Inflammatory macrophage treated with lipopolysaccharide for 4 hours (primary cell): Measurements from ENCODE around the gene LIMS2.

Experiments
- DNase-seq: peaks from one replicate; pipeline ENCODE4 v3.0.0-alpha.2; 2020

LIMS2 gene

DNA sequence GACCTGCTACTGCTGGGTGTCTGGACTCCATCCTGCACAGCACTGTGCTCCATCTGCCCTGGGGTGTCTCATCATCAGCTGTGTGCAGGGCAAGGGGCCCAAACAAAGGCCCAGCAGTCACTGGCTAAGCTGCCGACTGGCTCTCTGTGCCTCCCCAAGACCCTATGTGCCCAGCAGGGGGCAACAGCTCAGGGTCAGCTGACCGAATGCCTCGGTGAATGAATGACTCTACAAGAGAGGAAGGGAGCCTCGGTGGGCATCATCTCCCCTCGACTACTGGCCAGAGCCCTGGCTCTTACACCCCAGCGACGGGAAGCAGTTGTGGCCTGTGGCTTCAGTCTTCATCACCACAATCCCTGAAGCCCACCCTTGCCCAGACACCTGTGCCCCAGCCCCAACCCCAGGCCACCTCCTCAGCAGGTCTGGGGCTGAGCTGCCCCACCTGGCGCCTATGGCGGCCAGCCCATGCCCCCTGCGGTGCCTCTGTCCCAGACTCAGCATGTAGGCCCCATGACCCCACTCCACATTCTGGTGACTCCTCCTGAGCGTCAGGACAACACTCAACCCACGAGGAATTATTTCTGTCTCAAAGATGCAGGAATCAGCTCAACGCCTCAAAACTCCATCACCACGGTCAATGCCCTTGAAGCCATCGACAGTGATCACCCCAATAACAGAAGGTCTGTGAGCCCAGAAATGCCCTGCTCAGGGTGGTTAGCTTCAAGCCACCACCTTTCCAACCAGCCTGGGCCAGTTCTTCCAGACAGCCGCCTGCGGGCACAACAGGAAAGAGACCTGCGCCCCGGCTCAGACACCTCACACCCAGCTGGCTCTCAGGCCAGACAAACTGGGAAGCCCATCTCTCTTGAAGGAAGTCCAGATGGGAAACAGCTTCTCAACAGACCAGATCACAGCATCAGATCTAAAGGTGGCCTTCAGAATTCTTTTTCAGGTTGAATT is 31.0 kb downstream of the LIMS2 start:
- no peak for DNase-seq

DNA sequence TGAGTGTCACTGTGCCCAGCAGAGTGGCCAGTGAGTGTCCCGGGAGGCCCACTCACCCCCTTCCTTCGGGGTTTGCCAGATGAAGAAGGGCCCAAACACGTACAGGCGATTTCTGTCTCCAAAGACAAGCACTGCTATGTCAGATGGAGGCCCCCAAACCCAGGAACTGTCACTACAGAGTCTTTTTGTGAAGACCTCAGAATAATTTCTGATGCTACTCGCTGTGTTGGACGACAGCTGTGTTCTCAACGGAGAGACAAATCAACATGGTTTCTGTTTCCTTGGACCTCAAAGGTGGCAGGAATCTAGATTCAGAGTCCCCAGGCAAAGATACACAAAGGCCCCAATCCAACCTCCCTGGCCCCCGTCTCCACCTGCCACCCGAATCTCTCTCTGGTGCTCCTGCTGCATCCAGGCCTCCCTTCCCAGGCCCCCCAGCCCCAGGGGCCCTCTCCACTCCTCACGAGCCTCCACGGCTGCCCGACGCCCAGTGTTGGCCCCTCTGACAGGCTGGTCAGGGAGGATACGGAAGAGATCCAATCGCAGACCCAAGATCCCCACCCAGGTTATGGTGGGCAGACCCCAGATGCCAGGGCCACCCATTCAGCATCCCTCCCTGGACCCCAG is 31.8 kb downstream of the LIMS2 start:
- no peak for DNase-seq

DNA sequence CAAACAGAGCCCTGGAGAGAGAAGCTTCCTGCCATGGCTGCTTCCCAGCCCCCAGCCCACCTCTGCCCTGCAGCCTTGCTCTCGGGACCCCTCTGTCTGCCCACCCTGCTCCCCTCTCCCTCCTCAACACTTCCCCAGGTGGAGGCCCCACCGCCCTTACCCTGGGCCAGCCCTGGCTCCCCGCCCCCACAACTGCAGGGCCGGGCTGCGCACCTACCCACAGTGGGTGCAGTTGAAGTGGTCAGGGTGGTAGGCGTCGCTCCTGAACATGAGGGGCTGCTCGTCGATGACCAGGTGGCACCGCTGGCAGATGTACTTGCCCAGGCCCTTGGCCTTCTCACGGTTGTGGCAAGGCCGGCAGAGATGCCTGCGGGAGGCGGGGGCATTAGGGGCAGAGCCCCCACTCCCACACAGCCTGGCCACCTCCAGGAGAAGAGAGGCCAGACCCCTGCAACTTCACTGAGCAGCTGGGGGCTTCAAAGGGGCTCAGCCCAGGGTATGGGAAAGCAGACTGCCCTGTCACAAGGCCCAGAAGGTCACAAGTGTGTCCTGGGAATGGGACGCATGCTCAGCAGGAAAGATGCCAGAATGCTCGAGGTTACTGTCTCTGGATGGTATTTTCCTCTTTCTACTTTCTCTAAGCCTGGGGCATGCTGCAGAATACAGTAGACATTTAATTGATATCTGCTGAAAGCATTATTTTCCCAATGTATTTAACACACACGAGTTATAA is 32.5 kb downstream of the LIMS2 start:
- no peak for DNase-seq

DNA sequence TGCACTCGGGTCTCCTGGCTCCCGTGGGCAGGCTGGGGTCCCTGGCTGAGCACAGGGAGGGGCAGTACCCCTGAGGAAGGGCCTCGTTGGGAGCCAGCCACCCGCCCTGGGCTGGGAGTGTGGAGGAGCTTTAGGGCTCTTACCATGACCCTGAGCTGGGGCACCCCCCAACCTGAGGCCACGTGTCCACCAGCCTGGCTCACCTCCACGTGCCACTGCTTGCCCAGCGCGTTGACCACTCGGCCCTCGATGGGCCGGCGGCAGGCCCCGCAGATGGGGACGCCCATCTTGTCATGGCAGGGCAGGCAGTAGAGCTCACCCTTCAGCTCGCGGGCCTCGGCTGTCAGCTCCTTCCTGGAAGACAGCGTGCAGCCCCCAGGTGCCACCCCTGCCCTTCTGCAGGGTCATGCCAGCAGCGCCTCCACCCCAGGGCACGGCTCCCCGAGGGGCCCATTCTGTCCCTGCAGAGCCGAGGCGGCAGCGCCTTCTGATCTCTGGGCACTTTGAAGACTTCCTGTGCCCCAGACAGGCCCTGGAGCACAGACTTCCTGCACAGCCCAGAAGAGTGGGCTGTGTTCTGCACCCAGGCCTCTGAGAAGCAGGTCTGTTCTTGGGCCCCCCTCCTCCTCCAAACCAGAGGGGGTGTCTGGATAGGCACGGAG is 33.4 kb downstream of the LIMS2 start:
- no peak for DNase-seq

DNA sequence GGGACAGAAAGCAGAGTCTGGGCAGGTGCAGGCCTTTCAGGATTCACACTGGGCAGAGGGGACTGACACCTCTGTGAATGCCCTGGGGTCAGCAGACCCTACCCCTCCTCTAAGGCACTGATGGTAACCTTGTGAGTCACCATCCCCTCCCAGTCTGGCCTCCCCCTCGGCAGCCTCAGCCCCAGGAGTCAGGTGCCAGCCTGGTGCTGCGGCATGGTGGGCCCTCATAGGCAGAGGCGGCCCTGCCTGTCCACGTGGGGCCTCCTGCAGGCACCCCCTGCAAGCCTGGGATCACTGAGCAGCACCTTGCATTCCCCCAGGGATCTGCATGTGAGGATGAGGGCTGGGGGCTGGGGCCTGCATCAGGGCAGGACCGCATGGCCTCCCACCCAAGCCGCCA is 34.2 kb downstream of the LIMS2 start:
- DNase-seq: no peak

DNA sequence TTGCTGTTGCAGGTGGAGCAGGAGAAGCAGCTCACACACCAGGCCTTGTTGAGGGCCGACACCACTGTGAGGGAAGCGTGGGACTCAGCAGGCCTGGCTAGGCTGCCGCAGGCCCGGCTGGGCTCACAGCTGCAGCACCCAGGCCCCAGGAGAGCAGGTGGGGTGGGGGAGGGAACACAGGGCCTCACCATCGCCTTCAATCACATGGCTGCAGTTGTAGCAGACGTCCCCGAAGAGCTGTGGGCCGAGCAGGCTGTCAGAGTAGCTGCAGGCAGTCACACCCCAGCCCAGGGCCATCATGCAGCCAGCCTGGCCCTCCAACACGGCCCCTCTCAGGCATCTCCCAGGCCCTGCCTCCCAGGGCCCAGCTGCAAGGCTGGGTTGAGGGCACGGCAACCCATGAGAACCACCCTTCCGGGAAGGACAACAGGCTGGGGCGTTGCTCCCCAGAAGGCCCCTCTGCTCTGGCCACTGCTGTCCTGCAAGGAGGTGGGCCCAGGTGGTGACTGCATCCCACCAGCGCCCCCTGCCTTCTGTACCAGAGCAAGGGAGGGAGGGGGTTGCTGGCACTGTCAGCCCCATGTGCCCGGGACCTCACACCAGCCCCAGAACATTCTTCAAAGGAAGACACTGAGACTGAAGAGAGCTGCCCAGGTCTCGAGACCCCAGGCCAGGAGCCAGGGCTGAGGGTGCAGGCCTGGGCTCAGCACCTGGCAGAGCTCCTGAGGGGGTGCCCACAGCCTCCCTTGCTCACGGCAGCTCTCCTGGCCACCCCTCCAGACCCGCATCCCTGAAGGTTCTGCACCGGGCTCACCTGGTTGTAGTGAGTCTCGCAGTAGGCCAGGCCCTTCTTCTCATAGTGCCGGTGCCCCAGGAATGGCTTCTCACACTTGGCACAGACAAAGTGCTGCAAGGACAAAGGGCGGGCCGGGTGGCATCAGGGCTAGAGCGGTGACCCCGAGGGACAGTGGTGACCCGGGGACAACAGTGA is 35.0 kb downstream of the LIMS2 start:
- no peak for DNase-seq

DNA sequence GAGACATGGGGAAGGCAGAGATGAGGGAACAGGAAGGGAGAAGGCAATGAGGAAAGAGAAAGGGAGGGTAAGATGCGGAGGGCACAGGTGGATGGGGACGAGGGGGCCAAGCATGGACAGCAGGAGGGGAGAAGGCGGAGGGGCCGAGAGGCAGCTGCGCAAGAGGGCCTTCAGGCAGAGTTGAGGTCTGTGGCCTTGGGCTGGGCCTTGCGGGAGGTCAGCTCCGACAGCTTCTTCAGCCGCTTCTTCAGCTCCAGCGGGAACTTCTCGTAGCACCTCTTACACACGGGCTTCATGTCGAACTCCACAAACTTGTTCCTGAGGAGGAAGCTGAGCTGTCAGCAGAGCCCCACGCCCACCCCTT is 36.2 kb downstream of the LIMS2 start:
- no peak for DNase-seq

DNA sequence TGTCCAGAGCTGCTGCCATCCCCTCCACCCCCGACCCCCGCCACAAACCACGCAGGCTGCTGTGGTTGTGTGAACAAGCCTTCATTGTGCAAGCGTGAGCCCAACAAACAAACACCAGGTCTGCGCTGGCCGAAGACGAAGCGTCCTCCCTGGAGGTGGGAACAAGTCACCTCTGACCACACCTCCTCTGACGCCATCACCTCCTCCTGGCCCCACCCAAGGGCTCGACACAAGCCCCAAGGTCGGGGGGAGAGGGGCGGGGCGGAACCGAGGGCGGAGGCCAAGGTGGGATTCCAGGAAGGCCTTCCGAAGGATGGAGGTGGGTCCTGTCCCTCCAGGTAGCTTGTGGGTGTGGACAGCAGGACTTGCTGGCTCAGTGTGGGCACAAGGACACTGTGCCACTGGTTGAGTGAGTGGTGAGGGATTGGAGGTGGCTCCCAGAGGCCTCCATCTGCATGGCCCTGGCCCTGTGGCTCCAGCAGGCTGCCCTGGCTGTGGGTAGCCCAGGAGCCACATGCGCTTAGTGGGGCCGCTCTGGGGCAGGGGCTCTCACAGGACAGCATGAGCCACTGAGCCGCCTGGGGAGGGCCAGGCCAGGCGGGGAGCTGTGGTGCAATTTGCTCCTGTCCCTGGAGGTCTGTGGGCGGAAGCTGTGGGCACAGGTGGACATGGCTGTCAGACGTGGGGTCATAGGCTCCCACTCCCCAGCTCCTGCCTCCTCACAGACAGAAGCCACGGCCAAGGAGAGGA is 36.8 kb downstream of the LIMS2 start:
- no peak for DNase-seq

DNA sequence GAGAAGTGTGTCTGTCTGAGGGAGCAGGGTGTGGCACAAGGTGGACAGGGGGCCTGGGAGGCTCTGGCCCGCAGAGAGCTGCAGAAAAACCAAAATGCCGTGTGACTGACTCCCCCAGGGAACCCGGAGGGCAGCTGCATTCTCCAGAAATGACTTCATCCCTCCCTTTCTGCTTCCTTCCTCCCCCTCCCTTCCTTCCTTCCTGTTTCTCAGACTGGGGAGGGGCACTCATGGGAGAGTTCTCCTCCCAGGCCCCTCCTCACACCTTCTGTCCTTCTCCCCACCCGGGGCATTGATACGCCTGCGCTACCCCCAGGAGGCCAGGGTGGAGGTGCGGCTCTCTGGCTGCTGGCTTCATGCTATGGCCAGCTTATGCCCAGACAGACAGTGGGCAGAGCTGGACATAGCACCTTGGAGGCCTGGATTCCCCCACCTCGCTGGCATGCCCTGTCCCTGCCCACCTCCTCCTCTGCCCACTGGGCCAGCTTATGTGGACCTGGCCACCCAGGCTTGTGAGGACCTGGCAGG is 37.5 kb downstream of the LIMS2 start:
- DNase-seq: peak; percentile 37

DNA sequence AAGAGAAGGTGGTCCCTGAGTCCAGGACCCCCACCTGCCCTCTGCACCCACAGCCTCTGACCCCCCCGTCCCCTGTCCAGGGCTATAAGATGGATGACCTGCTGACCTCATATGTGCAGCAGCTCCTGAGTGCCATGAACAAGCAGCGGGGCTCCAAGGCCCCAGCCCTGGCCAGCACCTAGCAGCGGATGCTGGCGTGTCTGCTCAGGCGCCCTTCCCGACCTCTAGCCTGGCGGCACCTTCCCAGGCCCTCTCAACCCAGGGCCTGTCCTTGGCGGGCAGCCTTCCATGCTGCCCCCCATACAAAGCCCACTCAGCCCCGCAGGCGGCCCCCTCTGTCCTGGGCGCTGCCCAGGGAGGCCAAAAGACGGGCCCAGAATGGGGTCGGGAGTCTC is 38.1 kb downstream of the LIMS2 start:
- no peak for DNase-seq

DNA sequence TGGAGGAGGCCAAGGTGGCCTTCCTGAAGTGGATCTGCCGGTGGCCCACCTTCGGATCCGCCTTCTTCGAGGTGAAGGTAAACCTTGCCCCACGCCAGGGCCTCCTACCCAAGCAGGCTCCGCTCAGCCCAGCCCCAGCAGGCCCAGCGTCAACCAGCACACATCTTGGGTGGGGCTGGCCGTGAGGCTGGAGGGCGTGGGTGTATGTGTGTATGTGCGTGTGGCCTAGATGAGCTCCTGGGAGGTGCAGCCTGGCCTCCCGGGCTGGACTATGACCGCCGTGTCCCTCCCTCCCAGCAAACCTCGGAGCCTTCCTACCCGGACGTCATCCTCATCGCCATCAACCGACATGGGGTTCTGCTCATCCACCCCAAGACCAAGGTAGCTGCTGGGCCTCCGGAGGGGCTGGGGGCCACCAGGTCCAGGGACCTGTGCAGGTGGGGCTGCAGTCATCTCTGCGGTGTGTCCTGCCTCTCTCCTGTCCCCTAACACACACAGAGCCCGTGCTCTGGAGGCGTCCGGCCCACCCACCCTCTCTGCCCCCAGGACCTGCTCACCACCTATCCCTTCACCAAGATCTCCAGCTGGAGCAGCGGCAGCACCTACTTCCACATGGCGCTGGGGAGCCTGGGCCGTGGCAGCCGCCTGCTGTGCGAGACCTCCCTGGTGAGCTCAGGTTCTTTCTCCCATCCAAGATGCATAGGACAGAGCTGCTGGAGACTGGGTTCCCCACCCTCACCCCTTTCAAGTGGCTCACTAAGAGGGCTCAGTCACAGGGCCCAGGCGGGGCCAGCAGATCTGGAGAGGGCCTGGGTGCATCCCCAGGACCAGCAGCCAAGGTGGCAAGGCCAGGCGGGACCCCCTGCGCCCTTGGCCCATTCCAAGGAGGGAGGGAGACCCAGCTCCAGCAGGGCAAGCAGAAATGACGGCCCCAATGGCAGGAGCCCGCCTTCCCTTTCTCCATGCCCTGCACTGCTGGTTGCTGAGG is 38.8 kb downstream of the LIMS2 start:
- DNase-seq: no peak

DNA sequence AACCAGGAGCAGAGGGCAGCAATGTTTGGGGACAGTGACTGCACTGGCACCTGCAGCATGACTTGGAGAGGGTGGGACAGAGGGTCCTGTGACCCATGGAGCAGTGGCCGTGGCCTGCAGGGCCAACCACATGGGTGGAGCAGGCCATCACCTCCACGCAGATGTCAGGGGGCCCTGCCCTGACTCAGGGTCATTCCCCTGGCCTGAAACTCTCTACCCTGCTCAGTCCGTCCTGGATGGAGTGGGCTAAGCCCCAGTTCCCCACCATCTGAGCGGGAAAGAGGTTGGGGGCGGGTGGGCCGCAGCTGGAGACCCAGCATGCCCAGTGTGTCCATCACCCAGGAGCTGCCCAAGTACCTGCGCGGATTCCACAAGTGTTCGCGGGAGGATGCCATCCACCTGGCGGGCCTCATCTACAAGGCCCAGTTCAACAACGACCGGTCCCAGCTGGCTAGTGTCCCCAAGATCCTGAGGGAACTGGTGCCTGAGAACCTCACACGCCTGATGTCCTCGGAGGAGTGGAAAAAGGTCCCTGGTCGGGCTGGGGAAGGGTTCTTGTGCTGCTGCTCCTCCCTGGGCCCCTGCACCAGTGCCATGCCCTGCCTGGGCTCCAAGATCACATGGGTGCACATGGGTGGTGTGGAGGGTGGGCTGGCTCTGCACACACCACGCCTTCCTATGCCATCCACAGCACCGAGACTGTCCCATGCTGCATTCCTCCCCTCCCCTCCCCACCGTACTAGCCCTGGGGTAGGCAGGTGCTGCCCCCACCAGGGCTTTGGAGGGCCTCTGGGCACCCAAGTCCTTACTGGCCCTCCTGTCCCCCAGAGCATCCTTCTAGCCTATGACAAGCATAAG is 39.7 kb downstream of the LIMS2 start:
- DNase-seq: no peak

DNA sequence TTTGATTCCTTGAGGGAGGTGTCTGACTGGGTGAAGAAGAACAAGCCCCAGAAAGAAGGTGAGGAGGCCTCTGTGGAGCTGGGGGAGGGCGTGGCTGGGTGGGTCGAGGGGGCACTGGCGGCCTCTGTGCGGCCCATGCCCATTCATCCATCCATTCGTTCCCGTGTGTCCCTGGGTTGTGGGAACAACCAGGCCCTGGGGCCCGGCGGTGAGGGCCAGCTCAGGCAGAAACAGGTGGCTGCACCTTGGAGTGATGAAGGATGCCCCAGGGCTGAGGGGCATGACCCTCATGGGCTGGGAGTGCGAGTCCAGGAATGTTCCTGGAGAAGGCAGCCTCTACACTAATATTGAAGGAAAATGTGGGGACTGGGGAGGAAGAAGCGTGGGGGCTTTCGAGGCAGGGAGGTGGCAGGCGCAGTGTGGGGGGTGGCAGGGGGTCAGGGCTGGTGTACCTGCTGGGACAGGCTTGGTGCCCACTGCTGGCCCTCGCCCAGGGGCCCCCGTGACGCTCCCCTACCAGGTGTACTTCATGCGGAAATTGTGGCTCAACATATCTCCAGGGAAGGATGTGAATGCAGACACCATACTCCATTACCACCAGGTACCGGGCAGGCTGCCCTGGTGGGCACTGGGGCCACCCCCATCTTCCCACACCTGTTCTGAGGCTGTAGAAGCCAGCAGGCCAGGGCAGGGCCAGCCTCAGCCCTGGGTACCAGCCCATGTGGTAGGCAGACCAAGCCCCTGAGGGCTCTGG is 40.5 kb downstream of the LIMS2 start:
- no peak for DNase-seq

DNA sequence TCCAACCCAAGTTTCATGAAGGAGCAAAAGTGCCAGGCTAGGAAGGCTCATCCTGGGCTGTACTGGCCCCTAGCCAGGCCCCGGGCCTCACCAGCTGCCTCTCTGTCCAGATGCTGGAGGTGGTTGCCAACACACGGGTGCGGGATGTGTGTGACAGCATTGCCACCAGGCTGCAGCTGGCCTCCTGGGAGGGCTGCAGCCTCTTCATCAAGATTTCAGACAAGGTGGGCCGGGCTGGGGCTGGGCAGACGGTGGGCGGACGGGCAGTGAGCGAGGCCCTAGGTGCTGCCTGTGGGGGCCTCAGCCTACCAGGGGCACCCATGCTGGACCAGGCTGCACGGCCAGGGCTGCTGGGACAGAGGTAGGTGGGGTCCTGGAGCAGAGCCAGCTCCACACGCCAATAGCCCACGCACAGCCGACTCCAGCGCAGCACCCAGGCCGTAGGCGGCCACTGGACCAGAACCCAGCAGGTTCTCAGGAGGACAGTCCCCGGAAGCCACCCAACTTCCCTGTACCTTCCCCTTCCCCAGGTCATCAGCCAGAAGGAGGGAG is 41.2 kb downstream of the LIMS2 start:
- no peak for DNase-seq

DNA sequence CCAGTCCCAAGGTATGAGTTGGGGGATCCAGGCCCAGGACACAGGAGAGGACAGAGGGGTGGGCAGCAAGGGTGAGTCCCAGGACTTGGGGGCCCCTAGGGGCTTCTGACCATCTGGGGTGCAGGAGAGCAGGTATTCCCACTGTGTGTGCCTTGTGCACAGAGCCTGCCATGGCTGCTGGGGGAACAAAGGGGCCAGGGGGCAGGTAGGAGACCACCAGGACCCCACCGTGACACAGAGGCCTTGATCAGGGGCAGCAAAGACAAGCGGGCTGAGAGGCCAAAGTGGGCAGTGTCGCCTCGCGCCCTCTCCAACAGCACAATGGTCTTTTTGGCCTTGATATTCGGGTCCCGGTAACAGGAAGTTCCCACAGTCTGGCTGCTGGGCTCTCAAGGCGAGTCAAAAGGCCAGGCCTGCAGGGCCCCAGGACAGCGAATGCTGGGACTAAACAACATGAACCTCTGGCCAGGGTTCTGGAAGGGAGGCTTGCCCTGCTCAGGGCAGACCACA is 41.7 kb downstream of the LIMS2 start:
- DNase-seq: no peak

DNA sequence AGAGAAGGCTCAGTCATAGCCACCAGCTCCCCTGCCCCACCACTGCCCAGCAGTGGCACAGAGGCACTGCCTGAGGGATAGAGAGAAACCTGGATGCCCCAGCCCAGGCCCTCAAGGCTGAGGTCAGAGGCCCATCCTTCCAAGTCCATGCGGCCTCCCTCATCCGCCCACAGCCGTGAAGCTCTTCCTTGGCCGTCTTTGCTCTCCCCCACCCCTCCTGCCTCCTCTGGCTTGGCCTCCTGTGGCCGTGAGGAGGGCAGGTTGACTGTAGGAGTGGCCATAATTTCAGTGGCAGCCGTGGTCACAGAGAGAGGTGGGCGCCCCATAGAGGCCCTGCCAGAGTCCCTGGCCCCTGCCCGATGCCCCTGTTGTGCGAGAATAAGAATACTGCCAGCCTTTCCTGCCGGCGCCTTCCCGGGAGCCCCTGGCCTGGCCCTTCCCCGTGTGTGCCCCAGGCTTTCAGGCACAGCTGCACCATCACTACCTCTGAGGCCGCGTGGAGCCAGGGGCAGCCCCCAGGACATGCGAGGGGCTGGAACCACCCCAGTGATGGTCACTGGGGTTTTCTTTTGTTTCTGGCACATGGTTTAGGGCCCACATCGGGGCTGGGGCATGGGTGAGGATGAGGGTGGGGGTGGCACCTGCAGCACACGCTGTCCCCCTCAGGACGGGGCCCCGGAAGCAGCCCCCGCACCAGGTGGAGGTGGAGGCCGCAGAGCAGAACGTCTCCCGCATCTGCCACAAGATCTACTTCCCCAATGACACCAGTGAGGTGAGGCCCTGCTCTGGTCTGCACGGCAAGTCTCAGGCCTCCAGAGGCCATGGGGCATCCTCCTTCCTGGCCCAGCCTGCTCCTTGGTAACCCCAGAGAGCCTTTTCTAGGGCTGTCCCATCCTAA is 42.5 kb downstream of the LIMS2 start:
- DNase-seq: no peak
